K562 (cell line): ENCODE measurements around the gene PIK3R6. TPM values are rescaled to one million over a fixed set of nuclear protein-coding genes. Genes with fewer than 3 reads are reported as not detected.
A peak's percentile ranks its signal among the peaks of the same experiment; 100 is the strongest.

Experiments used
- ARNT ChIP-seq, 2 experiments: fragments of 450-650 bp; IDR thresholded peaks; 2 replicates each; pipeline ENCODE4 v1.6.1; 2016; ENCODE audit warnings: mild to moderate bottlenecking in 1 of 2
- BHLHE40 ChIP-seq: IDR thresholded peaks from 2 replicates; pipeline ENCODE4 v1.6.1; 2011; ENCODE audit warnings: low read length, improper control_type of control experiment
- CBFB ChIP-seq: sonication (generic); formaldehyde crosslinking; IDR thresholded peaks from 2 replicates; pipeline ENCODE4 v1.4.0; 2020; ENCODE audit warnings: mild to moderate bottlenecking, missing genetic modification reagents
- CBX2 ChIP-seq: fragments of 200-600 bp; sonication (generic); IDR thresholded peaks from one replicate; pipeline ENCODE4 v1.6.1; 2012; ENCODE audit warnings: mild to moderate bottlenecking, low read length, inconsistent platforms; ENCODE audit not compliant: insufficient read depth, poor library complexity, severe bottlenecking
- CBX8 ChIP-seq: fragments of 200-600 bp; sonication (generic); IDR thresholded peaks from 2 replicates; pipeline ENCODE4 v1.6.1; 2012; ENCODE audit warnings: borderline replicate concordance, mixed run types, low read depth, mild to moderate bottlenecking, moderate library complexity, mixed read lengths, low read length, control low read depth, inconsistent platforms; ENCODE audit not compliant: poor library complexity, severe bottlenecking; ENCODE audit errors: extremely low read depth
- CEBPG ChIP-seq, 3 experiments: fragments of 200-800 bp in 1 of 3; sonication (Bioruptor generic) in 1 of 3; sonication (generic) in 1 of 3; formaldehyde crosslinking in 1 of 3; IDR thresholded peaks in 2 of 3; conservative IDR thresholded peaks in 1 of 3; 2 replicates each; pipeline versions ENCODE4 v1.6.1 to v1.8.0; 2016 to 2022; ENCODE audit warnings: missing compliant biosample characterization in 2 of 3, missing genetic modification characterization in 2 of 3, mild to moderate bottlenecking in 1 of 3, missing genetic modification reagents in 1 of 3
- E2F3 ChIP-seq: fragments of 250-450 bp; sonication (Bioruptor Pico); IDR thresholded peaks from 2 replicates; pipeline ENCODE4 v1.4.0; 2020; ENCODE audit warnings: mild to moderate bottlenecking
- FOSL1 ChIP-seq: fragments of 200-800 bp; sonication (Bioruptor generic); conservative IDR thresholded peaks from 2 replicates; pipeline ENCODE4 v1.6.1; 2016; ENCODE audit warnings: missing genetic modification characterization, missing compliant biosample characterization
- HNRNPUL1 ChIP-seq: fragments of 200-400 bp; formaldehyde crosslinking; IDR thresholded peaks from 2 replicates; pipeline ENCODE4 v1.6.1; 2017; ENCODE audit warnings: low read length
- JUN ChIP-seq, 2 experiments: sonication (generic) in 1 of 2; formaldehyde crosslinking in 1 of 2; IDR thresholded peaks; 2 replicates each; pipeline versions ENCODE4 v1.6.1 to v1.8.0; 2012 to 2022; ENCODE audit warnings: borderline replicate concordance in 2 of 2, mild to moderate bottlenecking in 2 of 2, improper control_type of control experiment in 1 of 2, low read depth in 1 of 2, low read length in 1 of 2, missing genetic modification reagents in 1 of 2
- LEF1 ChIP-seq: fragments of 450-650 bp; IDR thresholded peaks from 2 replicates; pipeline ENCODE4 v1.6.1; 2016; ENCODE audit warnings: mild to moderate bottlenecking
- NFATC3 ChIP-seq: fragments of 450-650 bp; IDR thresholded peaks from 2 replicates; pipeline ENCODE4 v1.6.1; 2017; ENCODE audit warnings: mild to moderate bottlenecking
- PHF21A ChIP-seq: fragments of 450-650 bp; IDR thresholded peaks from 2 replicates; pipeline ENCODE4 v1.6.1; 2017; ENCODE audit warnings: low read depth, borderline replicate concordance
- PPARD ChIP-seq: fragments of 250-450 bp; sonication (Bioruptor Pico); IDR thresholded peaks from 2 replicates; pipeline ENCODE4 v1.8.0; 2022; ENCODE audit warnings: inconsistent platforms, mild to moderate bottlenecking, moderate library complexity
- RUNX1 ChIP-seq: sonication (generic); IDR thresholded peaks from 2 replicates; pipeline ENCODE4 v1.6.1; 2016; ENCODE audit warnings: antibody characterized with exemption, low read depth
- SLC30A9 ChIP-seq: fragments of 250-450 bp; sonication (Bioruptor Pico); IDR thresholded peaks from 2 replicates; pipeline ENCODE4 v1.8.0; 2022; ENCODE audit warnings: mild to moderate bottlenecking, moderate library complexity
- ZNF134 ChIP-seq: fragments of 250-450 bp; sonication (Bioruptor Pico); conservative IDR thresholded peaks from 2 replicates; pipeline ENCODE4 v1.4.0; 2020
- ZNF696 ChIP-seq: fragments of 250-450 bp; sonication (Bioruptor Pico); conservative IDR thresholded peaks from 2 replicates; pipeline ENCODE4 v1.4.0; 2020; ENCODE audit warnings: mild to moderate bottlenecking, moderate library complexity
- polyA plus RNA-seq, 8 experiments: library from polyadenylated mRNA; depleted of rRNA in 4 of 8; stranded (reverse) in 5 of 8; unstranded in 3 of 8; fragments of >200 nt; fragmentation: Nextera tagmentation in 2 of 8; fragmentation: Illumina TruSeq in 1 of 8; extraction: Ambion mirVana in 2 of 8; extraction: Trizol in 1 of 8; gene quantifications; 2 replicates each; pipeline versions ENCODE4 v1.2.1 to v1.2.3, GENCODE V29; 2011 to 2014; ENCODE audit warnings: inconsistent platforms in 1 of 8, missing spikeins in 1 of 8
- total RNA-seq, 7 experiments: library from RNA; depleted of rRNA in 6 of 7; stranded (reverse); fragments of >200 nt in 6 of 7; fragmentation: Illumina TruSeq in 2 of 7; extraction: Trizol in 2 of 7; gene quantifications; 2 replicates each; pipeline versions ENCODE4 v1.2.1 to v1.2.3, GENCODE V29; 2011 to 2021; ENCODE audit warnings: low replicate concordance in 1 of 7
- TF ChIP-seq, protein P1 (sequence below): fragments of 250-450 bp; sonication (Bioruptor Pico); IDR thresholded peaks from 2 replicates; pipeline ENCODE4 v1.4.0; 2020; ENCODE audit warnings: mild to moderate bottlenecking, moderate library complexity
- TF ChIP-seq, protein P2 (sequence below): fragments of 450-650 bp; formaldehyde crosslinking; IDR thresholded peaks from 2 replicates; pipeline ENCODE4 v1.4.0; 2020; ENCODE audit warnings: mild to moderate bottlenecking, mixed read lengths
- TF ChIP-seq, protein P3 (sequence below), 2 experiments: fragments of 450-650 bp in 1 of 2; sonication (generic) in 1 of 2; formaldehyde crosslinking in 1 of 2; IDR thresholded peaks in 1 of 2; conservative IDR thresholded peaks in 1 of 2; 2 replicates each; pipeline versions ENCODE4 v1.6.1 to v1.8.1; 2016 to 2023; ENCODE audit warnings: mild to moderate bottlenecking in 2 of 2, moderate library complexity in 2 of 2, inconsistent platforms in 1 of 2, missing genetic modification reagents in 1 of 2

PIK3R6 gene
- total and polyA plus RNA-seq, 9 of the 15 experiments (the other 6 are each of a cell fraction or from before 2014, with no cell fraction given), result 0.04 TPM; not detected in 8

DNA sequence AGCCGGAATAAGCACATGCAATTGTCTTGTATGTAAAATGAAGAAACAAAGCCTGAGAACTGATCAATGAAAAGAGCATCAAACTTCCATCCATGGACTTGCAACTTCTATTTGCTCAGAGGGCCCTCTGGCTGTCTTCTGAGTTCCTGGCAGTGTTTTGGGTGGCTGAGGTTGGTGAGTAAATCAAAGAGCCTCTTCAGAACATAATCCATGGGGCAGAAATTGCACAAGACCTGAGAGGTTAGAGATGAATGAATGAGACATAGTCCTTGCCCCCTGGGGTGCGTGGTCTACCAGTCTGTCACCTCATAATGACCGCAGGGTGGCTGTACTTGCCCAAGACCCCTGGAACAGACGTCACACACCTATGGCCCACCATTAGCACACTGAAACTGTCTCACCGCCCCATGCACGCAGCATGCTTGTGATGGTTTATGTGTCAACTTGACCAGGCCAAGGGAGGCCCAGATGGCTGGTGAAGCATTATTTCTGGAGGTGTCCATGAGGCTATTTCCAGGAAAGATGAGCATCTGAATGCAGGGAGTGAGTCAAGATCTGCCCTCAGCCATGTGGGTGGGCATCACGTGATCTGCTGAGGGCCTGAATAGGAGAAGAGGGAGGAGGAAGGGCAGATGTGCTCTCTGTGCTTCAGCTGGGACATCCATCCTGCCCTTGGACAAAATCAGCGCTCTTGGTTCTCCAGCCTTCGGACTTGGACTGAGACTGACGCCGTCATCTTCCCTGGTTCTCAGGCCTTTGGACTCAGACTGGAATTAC lies 8.3 kb downstream of the PIK3R6 start (continued):
- TF ChIP-seq CEBPG (CRISPR knock-in tag; IDR thresholded peaks at IDR 0.05), result no peak
- TF ChIP-seq CEBPG (tag; conservative IDR thresholded peaks at IDR 0.05 in 1 of 2, IDR thresholded peaks at IDR 0.05 in 1 of 2), result 0 out of 4 replicates have a peak, but pooled peaks of 1 of the 2 experiments have one; percentile 20
- TF ChIP-seq CBX2, result no peak
- TF ChIP-seq, protein P1, sequence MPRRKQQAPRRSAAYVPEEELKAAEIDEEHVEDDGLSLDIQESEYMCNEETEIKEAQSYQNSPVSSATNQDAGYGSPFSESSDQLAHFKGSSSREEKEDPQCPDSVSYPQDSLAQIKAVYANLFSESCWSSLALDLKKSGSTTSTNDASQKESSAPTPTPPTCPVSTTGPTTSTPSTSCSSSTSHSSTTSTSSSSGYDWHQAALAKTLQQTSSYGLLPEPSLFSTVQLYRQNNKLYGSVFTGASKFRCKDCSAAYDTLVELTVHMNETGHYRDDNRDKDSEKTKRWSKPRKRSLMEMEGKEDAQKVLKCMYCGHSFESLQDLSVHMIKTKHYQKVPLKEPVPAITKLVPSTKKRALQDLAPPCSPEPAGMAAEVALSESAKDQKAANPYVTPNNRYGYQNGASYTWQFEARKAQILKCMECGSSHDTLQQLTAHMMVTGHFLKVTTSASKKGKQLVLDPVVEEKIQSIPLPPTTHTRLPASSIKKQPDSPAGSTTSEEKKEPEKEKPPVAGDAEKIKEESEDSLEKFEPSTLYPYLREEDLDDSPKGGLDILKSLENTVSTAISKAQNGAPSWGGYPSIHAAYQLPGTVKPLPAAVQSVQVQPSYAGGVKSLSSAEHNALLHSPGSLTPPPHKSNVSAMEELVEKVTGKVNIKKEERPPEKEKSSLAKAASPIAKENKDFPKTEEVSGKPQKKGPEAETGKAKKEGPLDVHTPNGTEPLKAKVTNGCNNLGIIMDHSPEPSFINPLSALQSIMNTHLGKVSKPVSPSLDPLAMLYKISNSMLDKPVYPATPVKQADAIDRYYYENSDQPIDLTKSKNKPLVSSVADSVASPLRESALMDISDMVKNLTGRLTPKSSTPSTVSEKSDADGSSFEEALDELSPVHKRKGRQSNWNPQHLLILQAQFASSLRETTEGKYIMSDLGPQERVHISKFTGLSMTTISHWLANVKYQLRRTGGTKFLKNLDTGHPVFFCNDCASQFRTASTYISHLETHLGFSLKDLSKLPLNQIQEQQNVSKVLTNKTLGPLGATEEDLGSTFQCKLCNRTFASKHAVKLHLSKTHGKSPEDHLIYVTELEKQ (CRISPR knock-in tag), result no peak
- no peak for TF ChIP-seq ZNF134 (CRISPR knock-in tag)
- no peak for TF ChIP-seq CBX8
- TF ChIP-seq CBFB (CRISPR knock-in tag), result no peak
- TF ChIP-seq, protein P2, sequence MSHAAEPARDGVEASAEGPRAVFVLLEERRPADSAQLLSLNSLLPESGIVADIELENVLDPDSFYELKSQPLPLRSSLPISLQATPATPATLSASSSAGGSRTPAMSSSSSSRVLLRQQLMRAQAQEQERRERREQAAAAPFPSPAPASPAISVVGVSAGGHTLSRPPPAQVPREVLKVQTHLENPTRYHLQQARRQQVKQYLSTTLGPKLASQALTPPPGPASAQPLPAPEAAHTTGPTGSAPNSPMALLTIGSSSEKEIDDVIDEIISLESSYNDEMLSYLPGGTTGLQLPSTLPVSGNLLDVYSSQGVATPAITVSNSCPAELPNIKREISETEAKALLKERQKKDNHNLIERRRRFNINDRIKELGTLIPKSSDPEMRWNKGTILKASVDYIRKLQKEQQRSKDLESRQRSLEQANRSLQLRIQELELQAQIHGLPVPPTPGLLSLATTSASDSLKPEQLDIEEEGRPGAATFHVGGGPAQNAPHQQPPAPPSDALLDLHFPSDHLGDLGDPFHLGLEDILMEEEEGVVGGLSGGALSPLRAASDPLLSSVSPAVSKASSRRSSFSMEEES, result peak; percentile 98
- no peak for TF ChIP-seq HNRNPUL1
- TF ChIP-seq FOSL1 (tag), result peak; percentile 73
- TF ChIP-seq JUN (IDR thresholded peaks at IDR 0.05; ENCODE audit: borderline replicate concordance, low read depth, low read length), result no peak
- no peak for TF ChIP-seq JUN (CRISPR knock-in tag; IDR thresholded peaks at IDR 0.05; ENCODE audit: borderline replicate concordance)
- TF ChIP-seq RUNX1, result no peak
- no peak for TF ChIP-seq PHF21A
- no peak for TF ChIP-seq ARNT (IDR thresholded peaks at IDR 0.05)
- no peak for TF ChIP-seq LEF1
- no peak for TF ChIP-seq PPARD (CRISPR knock-in tag)
- no peak for TF ChIP-seq SLC30A9 (CRISPR knock-in tag)
- no peak for TF ChIP-seq NFATC3
- peak; percentile 62 for TF ChIP-seq BHLHE40
- TF ChIP-seq ZNF696 (CRISPR knock-in tag), result no peak
- TF ChIP-seq, protein P3, sequence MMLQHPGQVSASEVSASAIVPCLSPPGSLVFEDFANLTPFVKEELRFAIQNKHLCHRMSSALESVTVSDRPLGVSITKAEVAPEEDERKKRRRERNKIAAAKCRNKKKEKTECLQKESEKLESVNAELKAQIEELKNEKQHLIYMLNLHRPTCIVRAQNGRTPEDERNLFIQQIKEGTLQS (IDR thresholded peaks at IDR 0.05), result peak; percentile 9; the same call in 1 of the 2 replicates
- TF ChIP-seq, protein P3 (CRISPR knock-in tag; conservative IDR thresholded peaks at IDR 0.05), result no peak
- TF ChIP-seq E2F3 (CRISPR knock-in tag), result no peak
